GM19455 (cell line): ENCODE measurements around the gene NLRP9.
"Not testable (repeated sequence)": the region's sequence is repeated elsewhere in the genome, so short reads cannot be mapped to it uniquely, and the experiment has no call there.

Source experiments
- ATAC-seq: cut with Tn5 transposase; IDR thresholded peaks from one replicate; pipeline ENCODE4 v1.9.1; 2021; ENCODE audit not compliant: unreplicated experiment

The NLRP9 gene

GRCh38 chr19:55738302-55738701, at the start of gene NLRP9:
Gene NLRP9, minus strand, starts transcription at chr19:55738402. Its CDS starts 28 bp downstream, at chr19:55738374.
- no peak for ATAC-seq

- no peak for ATAC-seq
Observed at GRCh38 chr19:55781112-55781511, 42.9 kb upstream of the NLRP9 start.

GRCh38 chr19:55778331-55778730, 40.1 kb upstream of the NLRP9 start:
- ATAC-seq = no peak

- no peak for ATAC-seq
Observed at GRCh38 chr19:55777528-55777927, 39.3 kb upstream of the NLRP9 start.

- ATAC-seq = not testable (repeated sequence)
Observed at GRCh38 chr19:55769632-55770031, 31.4 kb upstream of the NLRP9 start.

- not testable (repeated sequence) for ATAC-seq
Observed at GRCh38 chr19:55768818-55769217, 30.6 kb upstream of the NLRP9 start, which contains the start of gene RFPL4AL1. Gene RFPL4AL1, plus strand, starts transcription at chr19:55769118. Its CDS starts 2,687 bp downstream, at chr19:55771805.

- ATAC-seq = no peak
Observed at GRCh38 chr19:55766466-55766865, 28.3 kb upstream of the NLRP9 start.

- ATAC-seq = not testable (repeated sequence)
Observed at GRCh38 chr19:55758797-55759196, 20.6 kb upstream of the NLRP9 start, which contains the start of gene RFPL4A. Gene RFPL4A, plus strand, starts transcription at chr19:55759097. Its CDS starts 2,704 bp downstream, at chr19:55761801.

GRCh38 chr19:55756808-55757207, 18.6 kb upstream of the NLRP9 start:
- not testable (repeated sequence) for ATAC-seq

GRCh38 chr19:55753401-55753800, 15.2 kb upstream of the NLRP9 start:
- ATAC-seq = no peak

- no peak for ATAC-seq
Observed at GRCh38 chr19:55750715-55751114, 12.5 kb upstream of the NLRP9 start.

- not testable (repeated sequence) for ATAC-seq
Observed at GRCh38 chr19:55730378-55730777, 7.8 kb downstream of the NLRP9 start.

- ATAC-seq = no peak
Observed at GRCh38 chr19:55723491-55723890, 14.7 kb downstream of the NLRP9 start.

- ATAC-seq = no peak
Observed at GRCh38 chr19:55720801-55721200, 17.4 kb downstream of the NLRP9 start.

- no peak for ATAC-seq
Observed at GRCh38 chr19:55720214-55720746, 17.9 kb downstream of the NLRP9 start.

GRCh38 chr19:55717879-55718711, 20.1 kb downstream of the NLRP9 start:
- ATAC-seq = not testable (repeated sequence)

GRCh38 chr19:55717251-55717650, 21.0 kb downstream of the NLRP9 start:
- ATAC-seq = no peak

- ATAC-seq = no peak
Observed at GRCh38 chr19:55716531-55716930, 21.7 kb downstream of the NLRP9 start.

- no peak for ATAC-seq
Observed at GRCh38 chr19:55712804-55713631, 25.2 kb downstream of the NLRP9 start.

GRCh38 chr19:55711719-55712118, 26.5 kb downstream of the NLRP9 start:
- ATAC-seq = no peak

GRCh38 chr19:55705972-55706371, 32.2 kb downstream of the NLRP9 start:
- no peak for ATAC-seq
